K562 (cell line): ENCODE results near the gene SH3RF1. TPM values are rescaled to one million over a fixed set of nuclear protein-coding genes. Genes with fewer than 3 reads are reported as not detected.

Experiments used
- CEBPZ ChIP-seq: fragments of 150-350 bp; IDR thresholded peaks from 2 replicates; pipeline ENCODE4 v1.6.1; 2014; ENCODE audit warnings: low read depth, mild to moderate bottlenecking, low read length, borderline replicate concordance
- CXXC5 ChIP-seq: fragments of 250-450 bp; sonication (Bioruptor Pico); IDR thresholded peaks from 2 replicates; pipeline ENCODE4 v1.8.0; 2022; ENCODE audit warnings: inconsistent platforms, mild to moderate bottlenecking, moderate library complexity
- ETV1 ChIP-seq: fragments of 450-650 bp; conservative IDR thresholded peaks from 2 replicates; pipeline ENCODE4 v1.6.1; 2016; ENCODE audit warnings: missing genetic modification characterization, control low read depth, low read depth, missing compliant biosample characterization
- HEY1 ChIP-seq: fragments of 250-450 bp; sonication (Bioruptor Pico); IDR thresholded peaks from 2 replicates; pipeline ENCODE4 v1.5.0; 2020; ENCODE audit warnings: mild to moderate bottlenecking, moderate library complexity, borderline replicate concordance
- KDM2B ChIP-seq: fragments of 250-450 bp; sonication (Bioruptor Pico); IDR thresholded peaks from 2 replicates; pipeline ENCODE4 v1.8.0; 2021; ENCODE audit warnings: mild to moderate bottlenecking, moderate library complexity
- NFYB ChIP-seq: IDR thresholded peaks from 2 replicates; pipeline ENCODE4 v1.6.1; 2011; ENCODE audit warnings: mild to moderate bottlenecking, moderate library complexity; ENCODE audit not compliant: insufficient read length; ENCODE audit errors: extremely low read depth
- RBM15 ChIP-seq: fragments of 200-400 bp; formaldehyde crosslinking; IDR thresholded peaks from 2 replicates; pipeline ENCODE4 v1.6.1; 2018; ENCODE audit warnings: mild to moderate bottlenecking, low read length, moderate library complexity; ENCODE audit not compliant: insufficient read depth
- SLC30A9 ChIP-seq: fragments of 250-450 bp; sonication (Bioruptor Pico); IDR thresholded peaks from 2 replicates; pipeline ENCODE4 v1.8.0; 2022; ENCODE audit warnings: mild to moderate bottlenecking, moderate library complexity
- TAF9B ChIP-seq: fragments of 450-650 bp; IDR thresholded peaks from 2 replicates; pipeline ENCODE4 v1.6.1; 2018; ENCODE audit warnings: mild to moderate bottlenecking; ENCODE audit not compliant: partially characterized antibody
- ZNF146 ChIP-seq: IDR thresholded peaks from one replicate; pipeline ENCODE4 v1.6.1; 2018; ENCODE audit warnings: missing compliant biosample characterization; ENCODE audit not compliant: unreplicated experiment
- ZNF395 ChIP-seq: fragments of 200-800 bp; sonication (Bioruptor generic); IDR thresholded peaks from 2 replicates; pipeline ENCODE4 v1.6.1; 2017; ENCODE audit warnings: missing genetic modification characterization, missing compliant biosample characterization
- ZNF644 ChIP-seq: fragments of 200-800 bp; sonication (Bioruptor generic); IDR thresholded peaks from 2 replicates; pipeline ENCODE4 v1.6.1; 2016; ENCODE audit warnings: low read depth, missing genetic modification characterization, missing compliant biosample characterization
- polyA plus RNA-seq, 8 experiments: library from polyadenylated mRNA; depleted of rRNA in 4 of 8; stranded (reverse) in 5 of 8; unstranded in 3 of 8; fragments of >200 nt; fragmentation: Nextera tagmentation in 2 of 8; fragmentation: Illumina TruSeq in 1 of 8; extraction: Ambion mirVana in 2 of 8; extraction: Trizol in 1 of 8; gene quantifications; 2 replicates each; pipeline versions ENCODE4 v1.2.1 to v1.2.3, GENCODE V29; 2011 to 2014; ENCODE audit warnings: inconsistent platforms in 1 of 8, missing spikeins in 1 of 8
- total RNA-seq, 7 experiments: library from RNA; depleted of rRNA in 6 of 7; stranded (reverse); fragments of >200 nt in 6 of 7; fragmentation: Illumina TruSeq in 2 of 7; extraction: Trizol in 2 of 7; gene quantifications; 2 replicates each; pipeline versions ENCODE4 v1.2.1 to v1.2.3, GENCODE V29; 2011 to 2021; ENCODE audit warnings: low replicate concordance in 1 of 7
- TF ChIP-seq, protein P1 (sequence below): fragments of 450-650 bp; formaldehyde crosslinking; IDR thresholded peaks from 2 replicates; pipeline ENCODE4 v1.4.0; 2020; ENCODE audit warnings: mild to moderate bottlenecking, moderate library complexity
- TF ChIP-seq, protein P2 (sequence below): fragments of 450-650 bp; formaldehyde crosslinking; IDR thresholded peaks from 2 replicates; pipeline ENCODE4 v1.4.0; 2022; ENCODE audit warnings: mild to moderate bottlenecking, moderate library complexity

SH3RF1 gene
- total and polyA plus RNA-seq, 9 of the 15 experiments (the other 6 are each of a cell fraction or from before 2014, with no cell fraction given) = 0.04 to 0.16 (median 0.11) TPM; not detected in 6

DNA sequence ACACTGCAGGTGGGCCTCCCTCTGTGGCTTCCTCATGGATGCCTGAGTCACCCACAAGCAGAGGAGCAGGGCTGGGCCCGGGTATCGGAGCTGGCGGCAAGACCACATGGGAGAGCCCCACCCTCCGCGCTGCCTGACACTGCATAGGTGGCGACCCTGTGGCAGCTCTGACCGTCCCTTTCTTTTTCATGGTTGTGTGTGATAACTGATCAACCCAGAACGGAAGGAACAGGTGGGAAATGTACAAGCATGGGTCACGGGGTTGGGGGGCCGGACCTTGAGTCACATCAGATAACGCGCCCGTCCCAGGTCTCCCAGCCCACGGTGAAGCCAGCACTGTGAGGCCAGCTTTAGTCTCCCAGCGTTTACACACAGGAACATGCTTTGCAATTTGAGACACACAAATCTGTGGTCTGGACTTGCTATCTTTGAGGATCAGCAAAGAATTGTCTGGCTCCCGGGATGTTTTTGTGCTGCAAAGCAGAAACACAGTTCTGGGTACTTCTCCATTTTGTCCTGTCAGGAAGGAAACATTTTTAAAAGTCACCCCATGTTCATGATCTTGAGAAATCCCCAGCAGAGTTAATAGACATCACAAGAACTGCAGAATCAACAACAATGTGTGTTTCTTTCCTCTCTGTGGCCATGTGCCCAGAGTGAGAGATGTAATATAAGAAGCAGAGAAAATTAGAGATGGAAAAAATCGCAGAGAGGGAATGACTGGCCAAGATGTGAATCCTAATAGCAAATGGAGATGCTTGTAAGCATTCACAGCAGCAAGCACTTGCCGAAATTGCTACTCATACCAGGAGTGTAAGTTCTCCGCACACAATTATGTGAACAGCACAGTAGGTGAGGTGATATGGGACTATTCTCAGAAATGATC is 190.6 kb downstream of the SH3RF1 start (continued):
- TF ChIP-seq ZNF395 (CRISPR knock-in tag) (no peak), CXXC5 (CRISPR knock-in tag) (peak; percentile 20; the same call in 1 of the 2 replicates), NFYB (no peak), KDM2B (CRISPR knock-in tag) (no peak), CEBPZ (no peak), SLC30A9 (CRISPR knock-in tag) (no peak), ZNF644 (tag) (no peak), TAF9B (no peak), HEY1 (CRISPR knock-in tag) (no peak), ZNF146 (CRISPR knock-in tag) (no peak), ETV1 (tag) (no peak), RBM15 (no peak)
- TF ChIP-seq, protein P1, sequence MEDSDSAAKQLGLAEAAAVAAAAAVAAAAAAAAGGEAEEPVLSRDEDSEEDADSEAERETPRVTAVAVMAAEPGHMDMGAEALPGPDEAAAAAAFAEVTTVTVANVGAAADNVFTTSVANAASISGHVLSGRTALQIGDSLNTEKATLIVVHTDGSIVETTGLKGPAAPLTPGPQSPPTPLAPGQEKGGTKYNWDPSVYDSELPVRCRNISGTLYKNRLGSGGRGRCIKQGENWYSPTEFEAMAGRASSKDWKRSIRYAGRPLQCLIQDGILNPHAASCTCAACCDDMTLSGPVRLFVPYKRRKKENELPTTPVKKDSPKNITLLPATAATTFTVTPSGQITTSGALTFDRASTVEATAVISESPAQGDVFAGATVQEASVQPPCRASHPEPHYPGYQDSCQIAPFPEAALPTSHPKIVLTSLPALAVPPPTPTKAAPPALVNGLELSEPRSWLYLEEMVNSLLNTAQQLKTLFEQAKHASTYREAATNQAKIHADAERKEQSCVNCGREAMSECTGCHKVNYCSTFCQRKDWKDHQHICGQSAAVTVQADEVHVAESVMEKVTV (CRISPR knock-in tag) = no peak
- TF ChIP-seq, protein P2, sequence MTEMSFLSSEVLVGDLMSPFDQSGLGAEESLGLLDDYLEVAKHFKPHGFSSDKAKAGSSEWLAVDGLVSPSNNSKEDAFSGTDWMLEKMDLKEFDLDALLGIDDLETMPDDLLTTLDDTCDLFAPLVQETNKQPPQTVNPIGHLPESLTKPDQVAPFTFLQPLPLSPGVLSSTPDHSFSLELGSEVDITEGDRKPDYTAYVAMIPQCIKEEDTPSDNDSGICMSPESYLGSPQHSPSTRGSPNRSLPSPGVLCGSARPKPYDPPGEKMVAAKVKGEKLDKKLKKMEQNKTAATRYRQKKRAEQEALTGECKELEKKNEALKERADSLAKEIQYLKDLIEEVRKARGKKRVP (CRISPR knock-in tag) = no peak
